Brain pericyte (primary cell): ENCODE measurements around the gene TOP2A.

Source experiments
- DNase-seq: peaks from one replicate; pipeline ENCODE4 v3.0.0-alpha.2; 2012; ENCODE audit warnings: low read depth, low spot score

The TOP2A gene

DNA sequence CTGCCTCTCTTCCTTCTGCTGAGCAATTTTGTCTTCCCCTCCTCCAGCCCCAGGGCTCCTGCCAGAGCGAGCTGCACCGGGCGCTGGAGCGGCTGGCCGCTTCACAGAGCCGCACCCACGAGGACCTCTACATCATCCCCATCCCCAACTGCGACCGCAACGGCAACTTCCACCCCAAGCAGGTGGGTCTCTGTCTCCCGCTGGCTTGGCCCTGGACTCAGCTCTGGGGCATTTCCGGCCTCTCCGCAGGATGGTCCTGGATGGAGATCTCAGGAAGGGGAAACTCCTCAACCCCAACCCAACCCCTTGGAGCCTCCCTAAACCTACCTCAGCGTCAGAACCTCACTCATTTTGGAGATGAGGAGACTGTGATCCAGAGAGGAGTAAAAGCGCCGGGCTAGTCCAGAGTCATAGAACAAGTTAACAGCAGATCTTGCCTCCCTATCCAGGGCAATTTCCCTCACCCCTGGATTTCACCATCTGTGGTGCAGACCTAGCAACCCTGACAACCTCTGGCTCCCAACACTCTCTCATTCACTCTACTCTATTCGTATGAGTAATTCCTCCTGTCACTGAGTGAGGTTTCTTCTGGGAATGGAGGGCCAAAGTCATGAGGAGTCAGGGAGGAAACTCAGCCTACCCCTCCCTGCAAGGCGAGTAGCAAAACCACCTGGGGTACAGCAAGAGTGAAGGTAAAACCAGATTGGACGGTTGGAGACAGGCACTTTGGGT is 36.4 kb upstream of the TOP2A start:
- DNase-seq, result no peak

DNA sequence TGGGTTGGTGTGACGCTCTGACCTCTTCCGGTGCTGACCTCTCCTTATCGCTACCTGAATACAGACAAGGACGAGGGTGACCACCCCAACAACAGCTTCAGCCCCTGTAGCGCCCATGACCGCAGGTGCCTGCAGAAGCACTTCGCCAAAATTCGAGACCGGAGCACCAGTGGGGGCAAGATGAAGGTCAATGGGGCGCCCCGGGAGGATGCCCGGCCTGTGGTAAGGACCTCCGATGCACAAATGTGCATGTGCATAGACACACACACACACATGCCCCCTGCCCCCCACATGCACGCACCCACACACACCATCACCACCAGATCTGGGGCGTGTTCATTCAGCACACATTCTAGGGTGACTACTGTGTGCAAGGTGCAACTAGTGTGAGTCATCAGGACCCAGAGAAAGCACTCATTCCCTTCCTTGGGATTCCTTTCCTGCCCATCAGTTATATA is 35.3 kb upstream of the TOP2A start:
- DNase-seq, result no peak

DNA sequence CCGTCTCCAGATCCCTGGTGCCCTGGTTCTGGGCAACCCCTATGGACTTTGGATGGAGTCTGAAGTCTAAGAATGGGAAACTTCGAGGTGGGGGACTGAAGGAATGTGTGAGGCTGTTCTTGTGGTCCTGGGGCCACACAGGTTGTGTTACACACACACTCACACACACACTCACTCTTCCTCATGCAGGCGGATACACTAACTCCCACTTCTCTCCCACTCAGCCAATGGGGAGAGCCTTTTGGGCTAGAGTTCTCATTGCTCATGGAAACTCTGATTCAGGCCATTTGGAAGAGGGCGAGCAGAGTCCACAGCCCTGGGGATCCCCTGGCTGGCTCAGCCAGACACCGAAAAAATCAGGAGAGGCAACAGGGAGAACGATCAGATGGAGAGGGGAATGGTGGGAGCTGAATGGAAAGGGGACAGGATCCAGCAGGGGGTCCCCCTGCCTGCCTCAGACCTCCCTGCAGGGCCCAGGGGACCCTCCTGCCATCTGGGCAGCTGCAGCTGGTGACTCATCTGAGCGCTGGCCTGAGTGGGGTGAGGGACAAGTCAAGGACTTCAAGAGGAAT is 34.6 kb upstream of the TOP2A start:
- no peak for DNase-seq

DNA sequence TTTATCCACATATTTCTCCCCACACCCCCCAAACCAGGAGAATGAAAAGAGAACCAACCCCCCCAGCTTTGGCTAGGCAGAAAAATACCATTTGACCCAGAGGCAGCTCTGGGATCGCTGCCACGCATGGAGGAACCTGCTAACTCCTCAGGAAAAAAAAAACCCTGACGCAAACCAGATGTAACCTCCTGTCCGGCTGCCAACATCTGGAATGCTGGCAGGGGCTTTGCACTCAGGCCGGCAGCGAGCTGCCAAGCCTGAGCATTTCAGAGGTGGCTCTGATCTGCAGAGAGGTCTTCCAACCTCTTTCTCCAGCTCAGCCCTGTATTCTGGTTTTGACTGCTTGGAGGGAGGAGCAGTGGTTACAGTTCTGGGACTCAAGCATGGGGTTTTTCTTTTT is 33.7 kb upstream of the TOP2A start:
- no peak for DNase-seq

DNA sequence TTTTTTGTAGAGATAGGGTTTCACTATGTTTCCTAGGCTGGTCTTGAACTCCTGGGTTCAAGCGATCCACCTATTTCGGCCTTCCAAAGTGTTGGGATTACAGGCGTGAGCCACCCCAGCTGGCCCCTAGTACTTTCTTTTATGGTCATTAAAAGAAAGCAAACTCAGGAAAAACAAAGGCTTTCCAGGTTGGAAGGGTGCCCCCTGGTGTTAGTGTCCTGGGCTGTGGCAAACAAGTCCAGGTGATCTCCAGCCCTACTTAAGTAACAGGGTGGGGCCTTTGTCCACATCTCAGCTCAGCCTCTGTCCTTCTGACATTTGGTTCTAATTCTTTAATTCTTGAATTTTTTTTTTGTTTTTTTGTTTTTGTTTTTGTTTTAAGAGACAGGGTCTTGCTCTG is 32.5 kb upstream of the TOP2A start:
- no peak for DNase-seq

DNA sequence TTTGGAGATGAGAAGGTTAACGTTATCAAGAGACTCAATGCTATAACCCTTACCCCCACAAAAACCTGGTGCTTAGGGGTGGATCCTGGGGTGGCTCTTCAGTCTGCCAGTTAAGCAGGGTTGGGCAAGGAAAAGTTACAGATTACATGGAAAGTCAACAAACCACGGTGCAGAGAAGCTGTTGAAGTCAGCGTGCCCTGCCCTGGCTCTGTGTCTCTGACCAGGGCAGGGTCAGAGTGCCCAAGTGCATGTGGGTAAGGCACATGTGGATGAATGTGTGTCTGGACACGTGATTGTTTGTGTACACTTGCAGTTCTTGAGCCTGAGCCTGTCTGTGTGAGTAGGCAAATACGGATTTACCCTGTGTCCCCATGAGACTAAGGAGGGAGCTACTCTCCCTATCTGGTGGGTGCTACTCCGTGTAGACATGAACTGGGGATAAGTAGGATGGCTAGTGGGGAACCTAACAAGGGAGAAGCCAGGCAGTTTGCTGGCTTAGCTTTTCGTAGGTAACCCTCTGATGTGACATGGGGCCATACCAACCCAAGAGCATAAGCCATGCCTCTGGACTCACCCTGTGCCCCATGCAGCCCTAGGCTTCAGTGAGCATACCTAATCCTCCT is 31.1 kb upstream of the TOP2A start:
- DNase-seq, result no peak

DNA sequence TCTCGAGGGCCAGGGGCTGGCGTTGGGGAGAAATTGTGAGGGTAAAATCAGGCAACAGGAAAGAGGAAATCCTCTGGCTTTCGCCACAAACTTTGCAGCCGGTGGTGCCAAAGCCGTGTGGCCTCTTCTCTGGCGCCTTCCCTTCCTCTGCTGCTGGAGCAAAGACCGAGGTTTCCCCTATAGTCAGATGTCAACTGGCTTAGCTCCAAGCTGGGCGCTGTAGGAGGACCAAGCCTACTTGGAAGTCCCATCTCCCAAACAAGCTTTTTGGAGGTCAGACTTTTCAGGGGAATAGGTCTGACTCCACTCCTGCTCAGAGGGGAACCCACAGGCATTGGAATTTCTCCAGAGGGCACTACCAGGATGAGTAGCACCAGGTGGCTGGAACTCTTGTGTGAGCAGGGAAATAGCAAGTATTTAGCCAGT is 30.5 kb upstream of the TOP2A start:
- DNase-seq, result no peak

DNA sequence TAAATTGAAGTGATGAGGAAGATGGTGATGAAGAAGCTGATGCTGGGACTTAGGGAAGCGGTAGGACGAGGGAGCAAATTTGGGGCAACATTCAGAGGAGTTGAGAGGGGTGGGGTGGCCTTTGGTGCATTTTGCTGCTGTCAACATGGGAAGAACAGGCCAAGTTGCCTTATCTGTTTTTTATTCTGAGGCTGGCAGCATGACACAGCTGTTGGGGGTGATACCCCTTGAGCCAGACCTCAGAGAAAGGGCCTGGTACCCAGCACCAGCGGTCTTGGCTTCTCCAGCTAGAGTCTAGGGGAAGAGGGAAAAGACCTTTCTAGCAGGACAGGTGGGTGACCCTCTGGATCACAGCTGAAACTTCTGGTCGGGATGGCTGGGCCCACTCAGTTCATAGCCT is 30.1 kb upstream of the TOP2A start:
- DNase-seq, result no peak

DNA sequence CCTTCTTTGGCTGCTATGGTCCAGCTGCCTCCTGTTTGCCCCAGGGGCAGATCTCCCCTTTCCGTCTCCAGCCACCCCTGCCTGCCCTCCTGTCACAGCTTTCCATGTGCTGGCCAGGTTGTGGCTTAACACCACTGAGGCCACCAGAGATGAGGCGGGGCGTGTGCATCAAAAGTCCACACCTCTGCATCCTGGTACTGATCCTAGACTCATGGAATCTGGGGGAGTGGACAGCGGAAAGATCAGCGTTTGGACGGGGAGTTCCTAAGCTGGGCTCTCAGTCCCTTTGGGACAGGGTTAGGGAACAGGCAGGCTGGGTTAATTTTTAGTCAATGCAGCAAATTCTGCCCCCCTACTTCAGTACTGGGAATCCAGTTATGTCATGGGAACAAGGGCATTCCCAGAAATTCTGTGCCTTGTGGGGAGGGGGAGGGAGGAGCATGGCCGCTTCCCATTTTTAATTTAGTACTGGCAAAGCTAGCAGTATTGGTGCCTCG is 29.5 kb upstream of the TOP2A start:
- no peak for DNase-seq

DNA sequence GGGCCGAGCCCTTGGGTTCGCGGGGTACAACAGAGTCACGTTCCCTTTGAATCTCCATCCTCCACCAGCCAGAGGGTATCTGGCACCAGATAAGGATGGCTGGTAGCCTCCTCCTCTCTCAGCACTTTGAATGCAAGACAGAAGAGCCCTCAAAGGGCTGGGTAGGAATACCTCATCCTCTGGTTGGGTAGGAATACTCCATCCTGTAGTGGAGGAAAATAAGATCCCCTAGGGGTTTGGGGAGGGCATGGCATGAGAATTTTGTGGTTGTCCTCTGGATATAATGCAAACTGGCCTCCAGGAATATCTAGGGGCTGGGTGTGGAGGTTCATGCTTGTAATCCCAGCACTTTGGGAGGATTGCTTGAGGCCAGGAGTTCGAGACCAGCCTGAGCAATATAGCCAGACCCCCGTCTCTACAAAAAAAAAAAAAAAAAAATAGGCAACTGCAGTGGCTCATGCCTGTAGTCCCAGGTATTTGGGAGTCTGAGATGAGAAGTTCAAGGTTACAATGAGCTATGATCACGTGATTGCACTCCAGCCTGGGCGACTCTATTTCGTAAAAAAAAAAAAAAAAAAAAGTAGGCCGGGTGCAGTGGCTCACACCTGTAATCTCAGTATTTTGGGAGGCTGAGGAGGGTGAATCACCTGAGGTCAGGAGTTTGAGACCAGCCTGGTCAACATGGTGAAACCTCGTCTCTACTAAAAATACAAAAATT is 28.2 kb upstream of the TOP2A start:
- no peak for DNase-seq

DNA sequence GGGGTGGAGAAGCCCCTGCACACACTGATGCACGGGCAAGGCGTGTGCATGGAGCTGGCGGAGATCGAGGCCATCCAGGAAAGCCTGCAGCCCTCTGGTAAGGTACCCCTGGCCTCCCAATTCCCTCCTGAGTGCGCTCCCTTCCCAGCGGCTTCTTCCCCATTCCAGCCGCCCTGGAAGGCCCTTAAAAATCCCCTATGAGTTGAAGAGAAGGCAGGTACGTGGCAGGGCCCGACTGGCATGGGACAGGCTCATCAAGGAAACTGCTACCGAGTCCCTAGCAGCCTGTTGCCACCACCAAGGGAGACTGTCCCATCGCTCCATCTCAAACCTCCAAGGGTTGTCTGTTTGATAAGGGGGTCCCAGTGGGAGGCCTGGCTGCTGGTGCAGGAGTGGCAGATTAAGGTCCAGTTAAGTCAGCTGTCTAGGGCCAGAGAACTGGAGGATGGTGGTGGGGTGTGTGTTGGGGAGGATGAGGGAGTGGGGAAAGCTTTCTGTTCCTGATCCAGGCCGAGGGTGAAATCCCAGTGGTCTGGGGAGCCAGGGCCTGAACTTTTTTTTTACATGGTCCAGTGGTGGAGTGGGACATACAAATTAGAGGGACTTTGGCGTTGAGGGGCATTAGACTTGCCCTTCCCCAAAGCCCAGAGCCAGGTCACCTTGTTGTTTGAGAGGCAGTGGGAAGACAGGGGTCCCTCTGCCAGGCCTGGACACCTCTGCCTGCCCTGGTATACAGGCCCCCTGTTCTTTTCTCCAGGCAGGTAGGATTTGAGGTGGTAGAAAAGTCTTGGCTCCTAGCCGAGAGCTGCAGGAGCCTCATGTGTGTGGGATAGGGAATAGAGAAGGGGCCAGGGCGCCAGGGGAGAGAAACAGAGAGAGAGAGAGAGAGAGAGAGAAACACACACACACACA is 26.5 kb upstream of the TOP2A start:
- DNase-seq, result no peak

DNA sequence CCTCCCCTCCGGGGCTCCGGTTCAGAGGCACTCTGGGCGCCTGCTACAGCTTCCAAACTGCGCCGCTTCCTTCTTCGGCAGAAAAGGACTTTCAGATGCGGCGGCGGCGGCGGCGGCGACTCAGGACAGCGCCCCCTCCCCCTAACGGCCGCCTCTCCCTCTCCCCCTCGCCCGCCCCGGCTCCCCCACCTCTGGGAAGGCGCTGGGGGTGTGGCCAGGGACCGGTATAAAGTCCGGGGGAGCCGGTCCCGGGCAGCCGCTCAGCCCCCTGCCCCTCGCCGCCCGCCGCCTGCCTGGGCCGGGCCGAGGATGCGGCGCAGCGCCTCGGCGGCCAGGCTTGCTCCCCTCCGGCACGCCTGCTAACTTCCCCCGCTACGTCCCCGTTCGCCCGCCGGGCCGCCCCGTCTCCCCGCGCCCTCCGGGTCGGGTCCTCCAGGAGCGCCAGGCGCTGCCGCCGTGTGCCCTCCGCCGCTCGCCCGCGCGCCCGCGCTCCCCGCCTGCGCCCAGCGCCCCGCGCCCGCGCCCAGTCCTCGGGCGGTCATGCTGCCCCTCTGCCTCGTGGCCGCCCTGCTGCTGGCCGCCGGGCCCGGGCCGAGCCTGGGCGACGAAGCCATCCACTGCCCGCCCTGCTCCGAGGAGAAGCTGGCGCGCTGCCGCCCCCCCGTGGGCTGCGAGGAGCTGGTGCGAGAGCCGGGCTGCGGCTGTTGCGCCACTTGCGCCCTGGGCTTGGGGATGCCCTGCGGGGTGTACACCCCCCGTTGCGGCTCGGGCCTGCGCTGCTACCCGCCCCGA is 25.7 kb upstream of the TOP2A start, which contains the start of gene IGFBP4:
TSS of gene IGFBP4 (plus strand) at position 255 of the 792 bp plus-strand sequence. CDS start at position 541, 286 bp downstream.
- DNase-seq, result no peak

DNA sequence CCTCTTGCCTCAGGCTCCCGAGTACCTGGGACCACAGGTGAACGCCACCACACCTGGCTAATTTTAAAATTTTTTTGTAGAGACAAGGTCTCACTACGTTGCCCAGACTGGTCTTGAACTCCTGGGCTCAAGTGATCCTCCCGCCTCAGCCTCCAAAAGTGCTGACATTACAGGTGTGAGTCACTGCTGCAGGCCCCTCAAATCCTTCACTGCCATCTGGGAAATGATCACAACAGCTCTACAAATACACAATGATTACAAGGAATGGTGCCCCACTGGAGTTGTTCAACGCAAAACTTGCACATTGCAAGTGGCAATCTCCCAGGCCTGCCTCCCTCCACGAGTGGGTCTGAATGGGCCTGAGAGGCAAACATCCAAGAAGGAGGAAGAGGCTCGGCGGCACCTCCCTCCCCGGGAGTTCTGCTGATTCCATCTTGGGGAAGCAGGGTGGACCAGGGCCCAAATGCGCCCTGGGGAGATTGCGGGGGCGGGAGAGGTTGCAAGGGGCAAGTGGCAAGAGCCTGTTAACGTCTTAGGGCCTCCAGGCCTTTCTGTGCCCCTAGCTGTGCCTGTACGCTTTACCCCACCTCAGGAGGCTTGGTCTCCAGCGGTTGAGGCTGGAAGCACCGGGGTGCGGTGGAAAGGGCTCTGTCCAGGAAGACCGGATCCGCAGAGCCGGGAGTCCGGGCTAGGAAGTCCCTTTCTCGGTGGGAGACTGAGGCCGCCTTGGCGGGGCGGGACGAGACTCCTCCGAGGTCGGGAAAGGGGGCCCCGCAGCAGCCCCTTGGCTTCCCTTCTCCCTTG is 24.9 kb upstream of the TOP2A start:
- DNase-seq, result no peak

DNA sequence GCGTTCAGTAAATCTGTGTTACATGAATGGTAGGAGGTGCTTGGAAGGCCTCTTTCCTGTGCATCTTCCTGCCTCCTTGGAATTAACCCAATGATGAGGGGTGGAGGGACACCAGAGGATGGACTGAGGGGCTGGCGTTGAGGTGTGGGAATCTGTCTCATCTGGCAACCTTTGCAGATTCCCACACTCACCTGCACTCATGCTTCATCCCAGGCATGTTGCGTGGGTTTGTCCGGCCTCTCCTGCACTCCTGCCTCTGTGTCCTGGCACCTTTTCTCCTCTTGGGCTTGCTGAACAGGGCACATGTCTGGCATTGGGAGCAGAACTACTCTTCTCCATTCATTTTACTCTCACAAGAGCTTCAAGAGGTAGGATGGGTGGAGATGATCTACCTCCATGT is 22.5 kb upstream of the TOP2A start:
- no peak for DNase-seq

DNA sequence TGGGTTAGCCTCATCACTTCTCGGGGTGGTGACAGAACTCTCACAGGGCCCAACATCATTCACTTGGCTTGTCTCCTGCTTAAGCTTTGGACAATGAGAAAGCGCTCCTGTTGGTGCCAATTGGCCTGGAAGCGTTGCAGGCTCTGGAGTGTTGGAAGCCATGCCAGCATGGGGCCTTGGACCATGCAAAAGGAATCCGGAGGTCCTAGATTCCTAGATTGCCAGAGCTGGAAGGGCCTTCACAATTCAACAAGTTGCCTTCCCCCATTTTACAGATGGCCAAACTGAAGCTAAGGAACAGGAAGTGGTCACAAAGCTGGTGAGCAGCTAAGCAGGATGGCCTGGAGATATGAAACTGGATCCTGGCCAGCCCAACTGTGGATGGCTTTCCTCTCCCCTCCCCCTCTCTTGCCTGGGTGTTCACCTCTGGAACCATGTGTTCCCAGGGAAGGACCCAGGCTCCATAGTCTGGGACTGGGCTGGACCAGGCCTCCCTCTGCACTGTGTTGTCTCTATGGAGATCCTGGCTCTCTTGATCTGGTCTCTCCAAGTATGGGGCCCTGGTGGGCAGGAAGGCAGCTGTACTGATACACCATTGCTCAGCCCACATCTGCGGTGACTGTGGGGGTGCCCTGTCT is 19.5 kb upstream of the TOP2A start:
- no peak for DNase-seq

DNA sequence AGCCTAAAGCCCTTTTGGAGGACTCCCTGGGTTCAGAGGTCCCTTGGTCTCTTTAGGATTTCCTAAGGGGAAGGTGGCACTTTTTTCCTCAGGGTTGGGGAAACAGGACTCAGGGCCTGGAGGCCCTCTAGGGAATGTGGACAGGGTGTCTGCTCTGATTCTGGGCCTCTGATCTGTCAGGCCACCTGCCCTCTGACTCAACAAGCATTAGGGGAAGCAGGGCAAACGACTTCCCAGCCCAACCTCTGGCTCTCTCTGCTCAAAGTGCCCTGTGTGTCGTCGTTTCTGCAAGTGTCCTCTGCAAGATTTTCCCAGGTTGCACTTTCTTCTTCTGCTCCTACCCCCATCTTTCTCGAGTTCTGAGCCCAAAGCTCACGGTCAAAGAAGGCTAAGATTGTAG is 18.9 kb upstream of the TOP2A start:
- DNase-seq, result no peak

DNA sequence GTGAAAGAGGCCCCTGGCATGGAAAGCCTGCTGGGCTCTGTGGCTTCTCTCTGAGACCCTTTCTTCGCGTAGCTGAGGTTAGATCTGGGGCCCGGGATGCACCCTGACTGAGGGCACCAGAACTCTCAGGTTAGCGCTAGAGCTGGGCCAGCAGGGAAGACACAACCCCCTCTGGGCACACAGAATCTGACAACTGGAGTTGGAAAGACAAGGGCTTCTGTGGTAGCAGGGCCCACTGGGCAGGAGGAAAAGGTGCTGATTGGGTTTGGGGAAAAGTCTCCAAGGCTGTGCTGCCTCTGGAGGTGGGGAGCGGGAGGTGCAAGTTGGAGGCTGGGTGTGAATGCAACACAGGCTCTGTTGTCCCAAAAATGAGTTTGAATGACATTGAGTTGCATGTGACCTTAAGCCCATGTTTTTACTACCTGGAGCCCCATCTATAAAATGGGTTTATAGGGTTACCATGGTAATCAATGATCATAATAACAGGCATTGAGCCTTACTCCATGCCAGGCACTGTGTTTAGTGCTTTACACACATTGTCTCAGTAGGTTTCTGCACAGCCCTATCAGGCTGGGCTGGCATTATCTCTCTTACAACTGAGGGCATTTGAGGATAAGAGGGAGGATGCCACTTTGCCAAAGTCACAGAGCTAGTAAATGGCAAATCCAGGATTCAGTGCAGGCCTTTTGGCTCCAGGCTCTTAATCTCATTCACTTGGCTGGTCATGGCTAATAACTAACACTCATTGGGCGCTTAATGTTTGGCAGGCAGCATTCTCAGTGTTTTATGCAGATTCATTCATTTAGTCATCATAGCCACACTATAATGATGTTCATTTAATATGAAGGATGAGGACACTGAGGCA is 16.1 kb upstream of the TOP2A start:
- no peak for DNase-seq
